Stimulated activated CD8-positive, alpha-beta memory T cell treated with anti-CD3 and anti-CD28 coated beads, Interleukin-12 subunit alpha, Interleukin-12 subunit beta, amount 100 ng/mL, for 24 hours (primary cell): ENCODE data around the gene TAX1BP3.
"Not testable (repeated sequence)": the region's sequence is repeated elsewhere in the genome, so short reads cannot be mapped to it uniquely, and the experiment has no call there.

Experiments used
- DNase-seq: peaks from one replicate; pipeline ENCODE4 v3.0.0-alpha.2; 2020; ENCODE audit errors: extremely low read depth

Gene TAX1BP3

DNA sequence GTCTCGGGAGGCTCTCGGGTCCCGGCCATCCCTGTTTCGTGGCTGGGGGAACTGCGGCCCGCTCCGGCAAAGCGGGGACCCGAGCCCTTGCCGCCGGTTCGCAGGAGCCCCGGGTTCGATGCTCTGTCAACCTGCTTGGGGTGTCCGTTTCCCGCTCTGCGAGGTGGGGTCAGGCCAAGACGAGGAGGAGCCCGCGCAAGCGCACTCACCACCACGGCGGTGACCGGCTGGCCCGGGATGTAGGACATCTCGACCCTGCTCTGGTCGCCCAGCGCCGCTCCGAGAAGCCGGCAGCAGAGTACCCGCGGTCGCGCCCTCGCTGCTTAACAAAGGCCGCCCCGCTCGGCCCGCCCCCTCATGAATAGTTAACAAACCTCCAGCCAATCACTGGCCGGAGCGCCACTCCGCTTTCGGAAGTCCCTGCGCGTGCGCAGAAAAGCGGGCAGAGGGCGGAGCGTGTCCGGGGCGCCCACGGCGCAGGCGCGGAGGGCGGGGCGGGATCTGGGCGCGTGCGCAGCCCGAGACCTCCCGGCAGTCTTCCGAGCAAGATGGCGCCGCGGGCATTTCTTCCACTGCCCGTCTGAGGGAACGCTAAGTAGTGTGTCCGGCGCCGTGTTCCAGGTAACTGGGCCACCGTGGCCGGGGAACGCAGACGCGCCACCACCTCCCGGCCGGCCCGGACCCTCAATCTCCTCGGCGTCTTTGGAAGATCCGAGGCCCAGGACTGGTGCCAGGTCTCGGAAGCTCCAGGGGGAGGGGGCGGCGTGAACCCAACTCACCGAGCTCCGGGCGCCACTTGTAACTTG is at the start of gene TAX1BP3, which contains the start of gene EMC6:
Gene TAX1BP3, minus strand, starts transcription at position 300 of the 806 bp plus-strand sequence. Its CDS starts 52 bp downstream, at position 248.
Gene EMC6, plus strand, starts transcription at position 534 of the 806 bp plus-strand sequence. CDS start 335 bp downstream, outside the sequence.
- peak; percentile 94 for DNase-seq

- no peak for DNase-seq
Measured at GRCh38 chr17:3715296-3715695, 46.9 kb upstream of the TAX1BP3 start.

GRCh38 chr17:3712811-3713463 is 44.6 kb upstream of the TAX1BP3 start:
- no peak for DNase-seq

- DNase-seq = peak; percentile 52
Measured at GRCh38 chr17:3710951-3711383, 42.6 kb upstream of the TAX1BP3 start.

DNA sequence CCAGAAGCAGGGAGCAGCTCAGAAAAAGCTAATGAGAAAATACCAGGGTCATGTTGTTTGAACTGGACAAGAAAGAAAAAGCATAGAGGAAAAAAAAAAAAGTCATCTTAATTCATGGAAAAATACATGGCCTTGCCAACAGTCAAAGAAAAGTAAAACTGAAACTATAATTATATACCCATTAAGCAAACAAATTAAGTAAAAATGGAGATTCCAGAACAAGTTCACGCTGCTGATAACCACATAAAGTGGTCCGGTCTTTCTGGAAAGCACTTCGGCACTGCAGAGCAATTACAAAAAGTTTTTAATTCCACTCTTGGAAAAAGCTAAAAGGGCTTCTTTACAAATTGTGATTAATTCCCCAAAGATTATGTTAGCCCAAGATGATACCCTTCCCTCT is 40.0 kb upstream of the TAX1BP3 start:
- DNase-seq = no peak

- not testable (repeated sequence) for DNase-seq
Measured at GRCh38 chr17:3705718-3705984, 37.3 kb upstream of the TAX1BP3 start.

- DNase-seq = no peak
Measured at GRCh38 chr17:3704931-3705717, 36.7 kb upstream of the TAX1BP3 start.

DNA sequence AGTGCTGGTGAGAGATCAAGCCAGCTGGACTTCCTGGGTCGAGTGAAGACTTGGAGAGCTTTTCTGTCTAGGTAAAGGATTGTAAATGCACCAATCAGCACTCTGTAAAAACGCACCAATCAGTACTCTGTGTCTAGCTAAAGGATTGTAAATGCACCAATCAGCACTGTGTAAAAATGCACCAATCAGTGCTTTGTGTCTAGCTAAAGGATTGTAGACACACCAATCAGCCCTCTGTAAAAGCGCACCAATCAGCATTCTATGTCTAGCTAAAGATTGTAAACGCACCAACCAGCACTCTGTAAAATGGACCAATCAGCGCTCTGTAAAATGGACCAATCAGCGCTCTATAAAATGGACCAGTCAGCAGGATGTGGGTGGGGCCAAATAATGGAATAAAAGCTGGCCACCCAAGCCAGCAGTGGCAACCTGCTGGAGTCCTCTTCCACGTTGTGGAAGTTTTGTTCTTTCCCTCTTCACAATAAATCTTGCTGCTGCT is 33.7 kb upstream of the TAX1BP3 start:
- not testable (repeated sequence) for DNase-seq

- DNase-seq = no peak
Measured at GRCh38 chr17:3699951-3700350, 31.6 kb upstream of the TAX1BP3 start.

DNA sequence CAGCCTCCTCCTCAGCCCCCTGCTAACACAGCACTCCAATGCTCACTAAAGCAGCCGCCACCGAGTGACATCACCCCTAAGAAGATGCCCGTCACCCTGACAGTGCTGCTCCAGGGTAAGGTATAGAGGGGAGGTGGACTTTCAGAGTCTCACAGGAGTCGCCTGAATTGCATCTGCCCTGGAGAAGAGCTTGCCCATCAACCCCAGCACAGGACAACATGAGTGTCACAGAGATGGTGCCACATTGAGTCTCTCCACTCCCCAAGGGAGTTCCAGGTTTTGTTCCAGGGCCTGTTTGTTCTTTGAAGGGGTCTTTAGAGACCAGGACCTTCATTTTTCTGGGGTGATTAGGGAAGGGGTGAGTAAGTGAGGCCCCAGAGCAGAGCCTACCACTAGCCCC is 29.8 kb upstream of the TAX1BP3 start:
- no peak for DNase-seq

DNA sequence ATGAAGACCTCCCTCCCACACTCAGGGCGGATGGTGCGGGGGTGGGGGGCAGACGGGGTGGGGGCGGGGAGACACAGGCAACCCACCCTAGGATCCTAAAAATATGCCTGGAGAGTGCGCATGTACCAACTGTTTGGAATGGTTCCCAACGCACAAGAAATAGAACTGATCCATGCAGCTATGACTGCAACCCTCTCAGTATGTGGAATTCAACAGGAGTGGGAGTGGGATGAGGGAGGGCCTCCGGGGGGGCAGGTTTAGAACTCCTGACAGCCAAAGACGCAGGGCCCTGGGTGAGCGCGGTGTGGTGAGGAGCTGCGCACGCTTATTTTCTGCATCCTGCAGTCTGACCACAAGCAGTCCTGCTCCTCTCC is 28.7 kb upstream of the TAX1BP3 start:
- DNase-seq = no peak

DNA sequence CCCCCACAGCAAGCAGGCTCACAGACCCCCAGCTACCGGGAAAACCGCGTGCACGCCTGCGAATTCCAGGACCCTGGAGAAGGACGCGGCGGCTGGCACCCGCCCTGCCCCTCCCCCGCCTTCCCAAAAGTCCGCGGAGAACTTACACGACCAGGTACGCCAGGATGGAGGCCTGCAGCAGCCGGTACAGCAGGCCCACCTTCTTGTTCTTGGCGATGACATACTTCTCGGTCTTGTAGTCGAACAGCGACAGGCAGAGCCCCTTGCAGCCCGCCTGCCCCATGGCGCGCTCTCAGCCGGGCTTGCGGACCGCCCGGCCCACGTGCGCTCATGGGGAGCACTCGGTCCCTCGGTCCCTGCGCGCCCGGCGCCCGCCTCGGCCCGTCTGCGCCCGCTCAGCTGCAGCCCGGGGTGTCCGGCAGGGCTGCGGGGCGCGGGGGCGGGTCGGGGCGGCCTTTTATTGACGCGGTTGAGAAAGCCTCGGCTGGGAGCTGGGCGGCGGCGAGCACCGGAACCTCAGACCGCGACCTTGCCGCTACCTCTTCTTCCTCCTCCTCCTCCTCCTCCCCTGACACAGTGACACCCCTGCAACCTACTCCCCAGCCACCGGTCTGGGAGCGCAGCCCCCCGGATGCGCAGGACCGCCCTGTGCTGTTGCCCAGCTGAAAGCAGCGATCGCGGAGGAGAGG is 27.5 kb upstream of the TAX1BP3 start, which contains the start of gene P2RX5:
Gene P2RX5, minus strand, starts transcription at position 433 of the 689 bp plus-strand sequence. Its CDS starts 150 bp downstream, at position 283.
- DNase-seq = no peak

- no peak for DNase-seq
Measured at GRCh38 chr17:3695129-3695722, 26.8 kb upstream of the TAX1BP3 start.

DNA sequence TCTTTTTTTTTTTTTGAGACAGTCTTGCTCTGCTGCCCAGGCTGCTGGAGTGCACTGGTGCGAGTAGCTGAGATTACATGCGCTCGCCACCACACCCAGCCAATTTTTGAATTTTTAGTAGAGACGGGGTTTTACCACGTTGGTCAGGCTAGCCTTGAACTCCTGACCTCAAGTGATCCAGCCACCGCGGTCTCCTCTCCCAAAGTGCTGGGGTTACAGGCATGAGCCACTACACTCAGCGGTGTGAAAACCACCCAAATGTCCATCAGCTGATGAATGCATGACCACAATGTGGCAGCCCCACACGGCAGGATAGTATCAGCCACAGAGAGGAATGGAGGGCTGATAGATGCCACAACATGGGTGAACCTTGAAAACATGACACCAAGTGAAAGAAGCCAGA is 25.5 kb upstream of the TAX1BP3 start:
- no peak for DNase-seq

GRCh38 chr17:3693141-3693540 is 24.8 kb upstream of the TAX1BP3 start:
- DNase-seq = no peak

DNA sequence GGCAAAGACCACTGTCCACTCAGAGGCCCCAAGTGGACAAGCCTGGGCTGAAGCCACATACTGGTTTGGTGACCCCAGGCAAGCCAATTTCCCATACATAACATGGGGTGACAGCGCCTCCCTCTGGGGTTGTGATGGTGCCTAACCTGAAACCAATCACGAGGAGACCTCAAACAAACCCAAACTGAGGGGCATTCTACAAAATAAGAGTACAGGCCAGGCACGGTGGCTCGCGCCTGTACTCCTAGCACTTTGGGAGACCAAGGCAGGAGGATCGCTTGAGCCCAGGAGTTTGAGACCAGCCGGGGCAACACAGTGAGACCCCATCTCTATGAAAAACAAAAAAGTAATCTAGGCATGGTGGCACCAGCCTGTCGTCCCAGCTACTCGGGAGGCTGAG is 24.0 kb upstream of the TAX1BP3 start:
- no peak for DNase-seq

DNA sequence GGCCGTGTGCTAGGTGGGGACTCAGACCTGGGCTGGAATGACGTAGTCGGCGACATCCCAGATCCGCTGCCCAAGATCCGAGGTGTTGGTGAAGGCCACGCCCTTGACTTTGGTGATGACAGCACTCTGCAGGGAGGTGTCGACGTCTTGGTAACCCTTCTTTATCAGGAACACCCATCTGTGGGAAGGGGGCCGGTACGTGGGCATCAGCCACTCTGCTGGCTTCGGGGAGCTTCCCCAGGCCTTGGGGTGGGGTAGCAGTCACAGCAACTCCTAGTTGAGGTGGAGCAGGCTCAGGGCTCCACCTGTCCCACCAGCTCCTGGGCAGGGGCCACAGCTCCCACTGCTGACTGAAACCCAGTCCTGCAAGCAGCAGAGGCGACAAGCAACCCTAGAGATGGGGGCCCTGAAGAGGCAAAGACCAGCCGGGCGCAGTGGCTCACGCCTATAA is 23.3 kb upstream of the TAX1BP3 start:
- no peak for DNase-seq

GRCh38 chr17:3690094-3690715 is 21.8 kb upstream of the TAX1BP3 start:
- DNase-seq = no peak

GRCh38 chr17:3689262-3690093 is 21.1 kb upstream of the TAX1BP3 start:
- no peak for DNase-seq

DNA sequence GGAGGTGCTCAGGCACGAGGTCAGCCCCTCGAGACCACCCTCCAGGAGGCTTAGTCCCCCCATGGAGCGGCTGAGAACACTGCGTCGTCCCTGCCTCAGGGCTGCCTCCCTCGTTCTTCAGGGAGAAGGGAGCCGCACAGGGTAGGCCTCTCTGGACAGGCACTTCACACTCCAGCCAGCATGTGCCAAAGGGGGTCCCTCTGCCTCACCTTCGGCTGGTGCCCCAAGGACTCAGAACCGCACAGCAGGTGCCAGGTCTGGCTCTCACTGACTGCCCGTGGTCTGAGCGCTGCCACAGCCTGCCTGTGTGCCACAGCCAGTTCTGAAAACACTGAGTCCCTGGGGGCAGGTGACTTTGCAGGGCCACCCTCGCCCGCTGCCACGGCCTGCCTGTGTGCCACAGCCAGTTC is 20.5 kb upstream of the TAX1BP3 start:
- no peak for DNase-seq
